Progenitor cell of endocrine pancreas (in vitro differentiated cells): ENCODE measurements around the gene ARHGEF2. TPM values are rescaled to one million over a fixed set of nuclear protein-coding genes. Genes with fewer than 3 reads are reported as not detected.

Source experiments
- DNase-seq: peaks from one replicate; pipeline ENCODE4 v3.0.0; 2021; ENCODE audit warnings: low spot score; ENCODE audit not compliant: unreplicated experiment
- H3K27ac Mint-ChIP-seq: 2 replicates; pipeline ENCODE4 v1.8.0; 2021; ENCODE audit warnings: mild to moderate bottlenecking, moderate library complexity, mixed read lengths
- H3K27me3 Mint-ChIP-seq: 2 replicates; pipeline ENCODE4 v1.8.0; 2021; ENCODE audit warnings: mixed read lengths
- H3K36me3 Mint-ChIP-seq: 2 replicates; pipeline ENCODE4 v1.8.0; 2022; ENCODE audit warnings: mixed read lengths; ENCODE audit not compliant: insufficient read depth
- H3K4me1 Mint-ChIP-seq: 2 replicates; pipeline ENCODE4 v1.8.0; 2021; ENCODE audit warnings: low read depth, mixed read lengths
- H3K4me3 Mint-ChIP-seq: 2 replicates; pipeline ENCODE4 v1.8.0; 2021; ENCODE audit warnings: low read depth, mild to moderate bottlenecking, moderate library complexity, mixed read lengths
- H3K9me3 Mint-ChIP-seq: 2 replicates; pipeline ENCODE4 v1.8.0; 2021; ENCODE audit warnings: low read depth, mixed read lengths
- CTCF ChIP-seq: fragments of 200-600 bp; sonication (generic); IDR thresholded peaks from one replicate; pipeline ENCODE4 v1.5.0; 2021; ENCODE audit warnings: antibody characterized with exemption, mild to moderate bottlenecking; ENCODE audit not compliant: unreplicated experiment
- total RNA-seq: library from RNA; stranded (reverse); gene quantifications from 2 replicates; pipeline ENCODE4 v1.2.1, GENCODE V29; 2021

The ARHGEF2 gene
- total RNA-seq, 1 donor from 2014 or later = 103 TPM

DNA sequence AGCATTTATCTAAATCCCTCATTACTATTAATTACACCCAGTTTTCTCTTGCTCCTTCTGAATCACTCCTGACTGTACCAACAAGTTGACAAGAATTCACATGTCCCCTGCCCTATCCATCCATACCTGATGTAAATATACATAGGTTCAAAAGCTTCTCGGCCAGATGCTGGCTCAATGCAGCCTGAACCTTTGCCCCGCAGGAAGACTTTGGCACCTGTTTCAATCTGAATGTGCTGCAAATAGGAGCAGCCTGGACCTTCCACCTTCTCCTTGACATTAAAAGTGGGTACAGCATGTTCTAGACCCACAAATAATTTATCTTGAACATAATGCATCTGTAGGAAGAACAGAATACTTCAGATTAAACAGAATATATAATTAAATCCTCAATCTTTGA is 52.8 kb downstream of the ARHGEF2 start:
- H3K36me3 Mint-ChIP-seq = peaks cover 41% of the 10 kb centered on the region
- H3K9me3 Mint-ChIP-seq = no peaks in the 10 kb centered on the region
- no peaks in the 10 kb centered on the region for H3K27me3 Mint-ChIP-seq
- H3K4me3 Mint-ChIP-seq = no peak overlapping the region
- DNase-seq = no peak
- H3K27ac Mint-ChIP-seq = no peak overlapping the region
- TF ChIP-seq CTCF = no peak
- peaks cover 3% of the 10 kb centered on the region for H3K4me1 Mint-ChIP-seq

DNA sequence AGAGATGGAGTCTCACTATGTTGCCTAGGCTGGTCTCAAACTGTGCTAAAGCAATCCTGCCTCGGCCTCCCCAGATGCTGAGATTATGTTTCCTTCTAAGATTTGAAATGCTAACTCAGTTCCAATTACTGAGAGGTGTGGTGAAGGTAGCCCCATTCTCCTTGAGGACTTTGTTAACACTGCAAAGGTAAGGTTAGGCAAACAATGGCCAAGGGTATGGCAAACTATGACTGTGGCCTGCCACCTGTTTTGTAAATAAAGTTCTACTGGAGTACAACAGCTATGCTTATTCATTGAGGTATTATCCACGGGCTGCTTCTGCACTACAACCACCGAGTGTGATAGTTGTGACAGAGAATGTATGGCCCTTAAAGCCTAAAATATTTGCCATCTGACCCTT is 57.6 kb downstream of the ARHGEF2 start:
- no peak overlapping the region for H3K27ac Mint-ChIP-seq
- TF ChIP-seq CTCF = no peak
- H3K27me3 Mint-ChIP-seq = no peaks in the 10 kb centered on the region
- no peaks in the 10 kb centered on the region for H3K4me1 Mint-ChIP-seq
- no peaks in the 10 kb centered on the region for H3K9me3 Mint-ChIP-seq
- DNase-seq = no peak
- no peak overlapping the region for H3K4me3 Mint-ChIP-seq
- peaks cover 39% of the 10 kb centered on the region for H3K36me3 Mint-ChIP-seq

- TF ChIP-seq CTCF = no peak
- no peak for DNase-seq
- Mint-ChIP-seq H3K27me3 (no peaks in the 10 kb centered on the region), H3K36me3 (peaks cover 37% of the 10 kb centered on the region), H3K27ac (no peak overlapping the region), H3K4me3 (no peak overlapping the region), H3K9me3 (no peaks in the 10 kb centered on the region), H3K4me1 (no peaks in the 10 kb centered on the region)
Measured at GRCh38 chr1:155919801-155920200, 58.5 kb downstream of the ARHGEF2 start.

DNA sequence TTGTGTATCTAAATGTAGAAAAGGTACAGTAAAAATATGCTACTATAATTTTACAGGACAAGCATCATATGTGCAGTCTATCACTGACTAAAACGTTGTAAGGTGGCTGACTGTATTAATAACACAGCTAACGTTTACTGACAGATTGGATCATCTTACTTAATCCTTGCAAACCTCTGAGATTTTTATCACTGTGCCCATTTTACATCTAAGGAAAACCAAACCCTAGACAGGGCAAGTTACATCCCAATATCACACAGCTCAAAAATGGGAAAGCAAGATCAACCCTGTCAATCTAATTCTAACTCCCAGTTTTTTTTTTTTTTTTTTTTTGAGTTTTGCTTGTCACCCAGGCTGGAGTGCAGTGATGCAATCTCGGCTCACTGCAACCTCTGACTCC is 59.7 kb downstream of the ARHGEF2 start:
- TF ChIP-seq CTCF = no peak
- no peaks in the 10 kb centered on the region for H3K9me3 Mint-ChIP-seq
- peaks cover 40% of the 10 kb centered on the region for H3K36me3 Mint-ChIP-seq
- no peaks in the 10 kb centered on the region for H3K27me3 Mint-ChIP-seq
- no peaks in the 10 kb centered on the region for H3K4me1 Mint-ChIP-seq
- no peak overlapping the region for H3K27ac Mint-ChIP-seq
- H3K4me3 Mint-ChIP-seq = no peak overlapping the region
- no peak for DNase-seq

DNA sequence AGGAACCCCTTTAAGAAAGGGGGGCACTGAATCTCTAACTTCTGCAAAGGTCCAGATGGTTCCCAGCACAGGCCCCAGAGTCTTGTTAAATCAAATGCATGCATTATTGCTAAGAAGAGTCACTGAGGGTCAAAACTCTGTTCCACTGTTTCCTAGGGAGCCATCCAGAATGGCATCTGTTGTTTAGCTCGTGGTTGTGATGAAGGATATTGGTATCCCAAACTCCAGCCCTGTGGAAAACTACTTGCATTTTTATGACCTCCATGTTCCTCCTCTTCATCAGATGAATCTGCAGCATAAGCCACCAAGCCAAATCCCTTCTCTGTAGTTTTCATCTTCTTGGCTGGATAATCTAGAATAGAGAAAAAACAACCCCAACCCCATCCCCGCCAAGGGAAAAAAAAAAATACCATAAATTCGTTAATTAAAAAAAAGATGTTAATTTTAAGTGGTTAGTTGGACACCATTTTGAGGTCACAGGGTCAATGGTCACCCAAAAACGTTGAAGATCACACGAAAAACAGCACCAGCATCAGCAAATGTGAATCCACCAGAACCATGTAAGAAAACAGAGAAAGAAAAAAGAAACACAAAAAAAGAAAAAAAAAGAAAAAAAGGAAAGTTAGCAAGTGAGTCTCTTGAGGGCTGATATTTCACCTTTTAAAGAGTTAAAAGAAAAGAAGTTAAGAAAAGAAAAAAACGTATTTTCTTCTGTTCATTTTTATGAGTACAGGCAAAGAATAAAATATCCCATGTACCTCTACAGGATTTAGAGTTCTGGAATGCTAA is 64.2 kb downstream of the ARHGEF2 start:
- H3K4me3 Mint-ChIP-seq = no peak overlapping the region
- peaks cover 16% of the 10 kb centered on the region for H3K4me1 Mint-ChIP-seq
- no peak for TF ChIP-seq CTCF
- peaks cover 30% of the 10 kb centered on the region for H3K36me3 Mint-ChIP-seq
- no peak overlapping the region for H3K27ac Mint-ChIP-seq
- H3K27me3 Mint-ChIP-seq = no peaks in the 10 kb centered on the region
- no peak for DNase-seq
- no peaks in the 10 kb centered on the region for H3K9me3 Mint-ChIP-seq
